Measurements from ENCODE around the gene ANKRD13C. TPM values are rescaled to one million over a fixed set of nuclear protein-coding genes. Genes with fewer than 3 reads are reported as not detected.

The ANKRD13C gene
- total RNA-seq, 2 experiments from 2014 or later = 37.4 to 37.8 TPM

DNA sequence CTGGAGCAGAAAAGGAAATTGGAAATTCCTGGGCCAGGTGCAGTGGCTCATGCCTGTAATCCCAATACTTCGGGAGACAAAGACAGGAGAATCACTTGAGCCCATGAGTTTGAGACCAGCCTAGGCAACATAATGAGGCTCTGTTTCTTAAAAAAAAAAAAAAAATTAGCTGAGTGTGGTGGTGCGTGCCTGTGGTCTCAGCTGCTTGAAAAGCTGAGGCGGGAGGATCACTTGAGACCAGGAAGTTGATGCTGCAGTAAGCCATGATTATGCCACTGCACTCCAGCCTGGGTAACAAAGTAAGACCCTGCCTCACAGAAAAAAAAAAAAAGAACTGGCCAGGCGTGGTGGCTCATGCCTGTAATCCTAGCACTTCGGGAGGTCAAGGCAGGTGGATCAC lies 76.6 kb downstream of the ANKRD13C start:
- H3K27ac ChIP-seq (ENCODE audit: low read depth in 1 of 2, low read length in 2 of 2) = no peak overlapping the region
- H3K9me3 ChIP-seq (ENCODE audit: control insufficient read depth in 1 of 2, insufficient read depth in 1 of 2, low read length in 2 of 2) = no peaks in the 10 kb centered on the region
- DNase-seq (no peak), ATAC-seq (ENCODE audit: poor library complexity) (no peak)
- no peak overlapping the region for H3K4me3 ChIP-seq (ENCODE audit: low read length)
- Mint-ChIP-seq H3K27ac (no peak overlapping the region), H3K27me3 (no peaks in the 10 kb centered on the region), H3K36me3 (ENCODE audit: low read depth) (peaks cover 71% of the 10 kb centered on the region), H3K4me1 (ENCODE audit: low read depth) (peaks cover 5% of the 10 kb centered on the region), H3K9me3 (no peaks in the 10 kb centered on the region), H3K4me3 (no peak overlapping the region)
- CTCF ChIA-PET = interaction anchor here (0.7 kb wide), 1 partner anchor 127 kb away, joined by 3 read pairs; no protein-coding TSS in a partner anchor
- H3K4me1 ChIP-seq (ENCODE audit: insufficient read depth, low read length) = no peaks in the 10 kb centered on the region
- H3K27me3 ChIP-seq (ENCODE audit: control insufficient read depth in 1 of 2, insufficient read depth in 2 of 2, low read length in 2 of 2) = no peaks in the 10 kb centered on the region
- POLR2A ChIA-PET = no interaction called here
- intact Hi-C loops (cut with DNase I, micrococcal nuclease) = no loop called here
- H3K36me3 ChIP-seq (ENCODE audit: insufficient read depth, low read length) = peaks cover 38% of the 10 kb centered on the region
- TF ChIP-seq, protein P1, sequence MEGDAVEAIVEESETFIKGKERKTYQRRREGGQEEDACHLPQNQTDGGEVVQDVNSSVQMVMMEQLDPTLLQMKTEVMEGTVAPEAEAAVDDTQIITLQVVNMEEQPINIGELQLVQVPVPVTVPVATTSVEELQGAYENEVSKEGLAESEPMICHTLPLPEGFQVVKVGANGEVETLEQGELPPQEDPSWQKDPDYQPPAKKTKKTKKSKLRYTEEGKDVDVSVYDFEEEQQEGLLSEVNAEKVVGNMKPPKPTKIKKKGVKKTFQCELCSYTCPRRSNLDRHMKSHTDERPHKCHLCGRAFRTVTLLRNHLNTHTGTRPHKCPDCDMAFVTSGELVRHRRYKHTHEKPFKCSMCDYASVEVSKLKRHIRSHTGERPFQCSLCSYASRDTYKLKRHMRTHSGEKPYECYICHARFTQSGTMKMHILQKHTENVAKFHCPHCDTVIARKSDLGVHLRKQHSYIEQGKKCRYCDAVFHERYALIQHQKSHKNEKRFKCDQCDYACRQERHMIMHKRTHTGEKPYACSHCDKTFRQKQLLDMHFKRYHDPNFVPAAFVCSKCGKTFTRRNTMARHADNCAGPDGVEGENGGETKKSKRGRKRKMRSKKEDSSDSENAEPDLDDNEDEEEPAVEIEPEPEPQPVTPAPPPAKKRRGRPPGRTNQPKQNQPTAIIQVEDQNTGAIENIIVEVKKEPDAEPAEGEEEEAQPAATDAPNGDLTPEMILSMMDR (IDR thresholded peaks at IDR 0.05) = no peak

DNA sequence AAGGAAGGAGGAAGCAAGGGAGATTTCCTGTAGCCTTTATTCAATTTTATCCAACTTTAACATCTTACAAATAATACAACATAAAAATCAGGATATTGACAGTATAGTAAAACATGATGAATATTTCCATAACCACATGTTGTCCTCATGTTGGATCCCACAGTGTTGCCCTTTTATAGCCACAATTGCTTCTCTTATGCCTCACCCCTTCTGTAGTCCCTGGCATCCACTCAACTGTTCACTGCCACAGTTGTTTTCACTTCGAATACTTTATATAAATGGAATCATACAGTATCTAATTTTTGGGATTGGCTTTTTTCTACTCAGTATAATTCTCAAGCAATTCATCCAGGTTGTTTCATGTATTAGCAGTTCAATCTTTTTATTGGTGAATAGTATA lies 88.6 kb downstream of the ANKRD13C start:
- DNase-seq (no peak), ATAC-seq (ENCODE audit: poor library complexity) (no peak)
- CTCF ChIA-PET = no interaction called here
- H3K4me3 ChIP-seq (ENCODE audit: low read length) = no peak overlapping the region
- H3K4me1 ChIP-seq (ENCODE audit: insufficient read depth, low read length) = no peaks in the 10 kb centered on the region
- peaks cover 3% of the 10 kb centered on the region for H3K9me3 Mint-ChIP-seq
- intact Hi-C loops (cut with DNase I, micrococcal nuclease) = no loop called here
- no peak overlapping the region for H3K27ac Mint-ChIP-seq
- POLR2A ChIA-PET = no interaction called here
- H3K27ac ChIP-seq (ENCODE audit: low read depth in 1 of 2, low read length in 2 of 2) = no peak overlapping the region
- H3K27me3 ChIP-seq (ENCODE audit: control insufficient read depth in 1 of 2, insufficient read depth in 2 of 2, low read length in 2 of 2) = no peaks in the 10 kb centered on the region
- peaks cover 76% of the 10 kb centered on the region for H3K36me3 Mint-ChIP-seq (ENCODE audit: low read depth)
- H3K36me3 ChIP-seq (ENCODE audit: insufficient read depth, low read length) = peaks cover 33% of the 10 kb centered on the region
- H3K4me1 Mint-ChIP-seq (ENCODE audit: low read depth) = no peaks in the 10 kb centered on the region
- H3K9me3 ChIP-seq (ENCODE audit: control insufficient read depth in 1 of 2, insufficient read depth in 1 of 2, low read length in 2 of 2) = no peaks in the 10 kb centered on the region
- TF ChIP-seq, protein P1 (IDR thresholded peaks at IDR 0.05) = no peak
- no peak overlapping the region for H3K4me3 Mint-ChIP-seq
- no peaks in the 10 kb centered on the region for H3K27me3 Mint-ChIP-seq

DNA sequence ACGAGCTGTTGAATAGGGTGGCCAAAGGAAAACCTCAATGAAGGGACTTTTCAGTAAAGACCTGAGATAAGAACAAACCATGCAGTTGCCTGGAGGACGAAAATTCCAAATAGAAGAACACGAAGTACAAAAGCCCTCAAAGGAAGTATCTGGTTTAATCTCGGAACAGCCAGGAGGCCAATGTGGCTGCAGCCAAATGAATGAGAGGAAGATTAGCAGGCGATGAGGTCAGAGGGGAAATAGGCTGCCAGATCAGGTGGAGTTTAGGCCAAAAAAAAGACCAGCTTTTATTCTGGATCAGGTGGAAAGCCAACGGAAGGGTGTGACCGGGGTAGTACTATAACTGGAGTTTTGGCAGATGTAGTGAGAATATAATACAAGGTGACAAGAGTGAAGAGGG lies 89.7 kb downstream of the ANKRD13C start:
- Histone ChIP-seq H3K27ac (ENCODE audit: low read depth in 1 of 2, low read length in 2 of 2) (no peak overlapping the region), H3K36me3 (ENCODE audit: insufficient read depth, low read length) (peaks cover 22% of the 10 kb centered on the region), H3K4me1 (ENCODE audit: insufficient read depth, low read length) (no peaks in the 10 kb centered on the region), H3K4me3 (ENCODE audit: low read length) (no peak overlapping the region), H3K9me3 (ENCODE audit: control insufficient read depth in 1 of 2, insufficient read depth in 1 of 2, low read length in 2 of 2) (no peaks in the 10 kb centered on the region), H3K27me3 (ENCODE audit: control insufficient read depth in 1 of 2, insufficient read depth in 2 of 2, low read length in 2 of 2) (no peaks in the 10 kb centered on the region)
- intact Hi-C loops (cut with DNase I, micrococcal nuclease) = no loop called here
- Mint-ChIP-seq H3K27me3 (no peaks in the 10 kb centered on the region), H3K27ac (peak overlapping the region; percentile 6), H3K4me3 (no peak overlapping the region), H3K9me3 (peaks cover 3% of the 10 kb centered on the region), H3K36me3 (ENCODE audit: low read depth) (peaks cover 73% of the 10 kb centered on the region), H3K4me1 (ENCODE audit: low read depth) (no peaks in the 10 kb centered on the region)
- ATAC-seq (ENCODE audit: poor library complexity) = no peak
- POLR2A ChIA-PET = no interaction called here
- CTCF ChIA-PET = no interaction called here
- no peak for DNase-seq
- TF ChIP-seq, protein P1 (IDR thresholded peaks at IDR 0.05) = no peak

Data from CD4-positive, alpha-beta T cell (primary cell).